HG03575 (cell line): ENCODE results near the gene TMEM178A.
"Not testable (repeated sequence)": the region's sequence is repeated elsewhere in the genome, so short reads cannot be mapped to it uniquely, and the experiment has no call there.

Source experiments
- ATAC-seq: cut with Tn5 transposase; IDR thresholded peaks from one replicate; pipeline ENCODE4 v1.9.1; 2021; ENCODE audit not compliant: unreplicated experiment, insufficient number of reproducible peaks, low FRiP score; ENCODE audit errors: extremely low read depth

TMEM178A gene

DNA sequence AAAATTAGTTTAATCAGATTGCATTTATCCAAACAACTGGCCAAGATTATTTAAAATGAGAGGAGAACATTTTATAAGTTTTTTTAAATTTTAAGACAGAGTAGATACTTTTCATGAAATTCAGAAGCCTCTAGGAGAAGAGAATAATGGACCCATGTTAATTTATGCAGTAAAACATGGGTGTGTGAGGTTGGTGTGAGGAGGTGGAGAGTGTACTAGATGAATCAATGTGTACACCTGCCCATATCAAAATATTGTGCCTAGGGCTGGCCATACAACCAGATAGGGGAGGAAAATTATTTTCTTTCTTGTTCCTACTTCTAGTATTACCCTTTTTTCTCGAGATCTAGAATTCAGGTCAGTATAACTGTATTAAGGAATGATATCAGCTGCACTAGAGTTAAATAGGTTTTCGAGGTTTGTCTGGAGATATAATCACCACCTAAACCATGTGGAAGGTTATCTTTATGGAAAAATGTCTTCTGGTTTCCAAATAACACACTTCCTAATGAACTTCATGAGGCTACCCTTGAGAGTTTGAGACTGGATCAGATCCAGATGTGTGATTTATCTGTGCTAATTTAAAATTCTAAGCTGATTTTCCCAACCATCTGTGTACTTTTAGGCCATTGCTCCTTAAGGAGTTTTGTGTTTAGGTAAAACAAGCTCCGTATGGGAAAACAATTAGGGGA is 37.6 kb downstream of the TMEM178A start:
- no peak for ATAC-seq

DNA sequence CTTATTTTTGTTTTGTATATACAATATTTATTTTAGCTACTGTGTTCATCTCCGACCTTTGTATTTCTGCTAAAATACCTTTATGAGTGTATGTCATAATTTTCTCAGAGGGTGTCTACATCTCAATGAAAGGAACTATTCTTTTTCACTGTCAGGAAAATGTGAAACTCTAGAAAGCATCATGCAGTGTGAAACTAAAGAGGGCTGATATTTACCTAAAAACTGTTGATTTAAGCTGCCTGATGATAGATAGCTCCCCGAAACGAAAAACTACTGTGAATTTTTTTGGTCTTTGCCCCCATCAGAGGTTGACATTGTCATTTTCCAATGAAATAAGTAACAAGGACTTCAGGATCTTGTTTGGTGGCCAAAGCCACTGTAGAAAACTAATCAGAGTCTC is 38.8 kb downstream of the TMEM178A start:
- no peak for ATAC-seq

- ATAC-seq = no peak
Observed at GRCh38 chr2:39705638-39706037, 39.9 kb downstream of the TMEM178A start.

DNA sequence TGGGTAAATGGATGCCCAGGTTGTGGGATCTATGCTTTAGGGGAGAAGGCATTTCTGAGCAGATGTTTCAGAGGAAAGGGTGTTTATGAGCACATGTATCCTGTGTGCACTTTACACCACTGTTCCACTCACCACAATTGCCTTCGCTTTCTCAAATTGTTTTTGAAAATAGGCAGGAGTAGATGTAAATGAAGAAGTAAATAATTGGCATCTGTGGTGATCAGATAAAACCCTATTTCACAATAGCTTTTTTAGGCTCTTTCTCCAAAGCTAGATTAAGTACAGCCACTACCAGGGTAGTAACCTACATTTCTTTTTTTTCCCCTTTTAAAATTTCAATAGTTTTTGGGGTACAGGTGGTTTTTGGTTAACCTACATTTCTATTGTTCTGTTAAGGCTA is 40.6 kb downstream of the TMEM178A start:
- ATAC-seq = no peak

DNA sequence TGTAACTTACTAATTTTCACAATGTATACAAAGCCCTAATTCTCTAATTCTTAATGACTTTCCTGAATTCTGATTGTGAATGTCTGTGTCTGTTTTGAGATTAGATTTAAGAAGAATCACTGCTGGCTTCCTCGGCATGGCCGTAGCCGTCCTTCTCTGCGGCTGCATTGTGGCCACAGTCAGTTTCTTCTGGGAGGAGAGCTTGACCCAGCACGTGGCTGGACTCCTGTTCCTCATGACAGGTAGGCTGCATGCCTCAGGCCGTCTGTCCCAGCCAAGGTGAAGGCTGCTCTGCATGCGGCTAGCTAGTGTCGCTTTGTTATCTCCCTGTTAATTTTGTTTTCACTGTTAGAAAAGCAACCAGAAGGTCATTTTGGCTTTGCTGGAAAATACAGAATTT is 41.2 kb downstream of the TMEM178A start:
- ATAC-seq = no peak

GRCh38 chr2:39708003-39708402 is 42.3 kb downstream of the TMEM178A start:
- ATAC-seq = no peak

- no peak for ATAC-seq
Observed at GRCh38 chr2:39710807-39711206, 45.1 kb downstream of the TMEM178A start.

DNA sequence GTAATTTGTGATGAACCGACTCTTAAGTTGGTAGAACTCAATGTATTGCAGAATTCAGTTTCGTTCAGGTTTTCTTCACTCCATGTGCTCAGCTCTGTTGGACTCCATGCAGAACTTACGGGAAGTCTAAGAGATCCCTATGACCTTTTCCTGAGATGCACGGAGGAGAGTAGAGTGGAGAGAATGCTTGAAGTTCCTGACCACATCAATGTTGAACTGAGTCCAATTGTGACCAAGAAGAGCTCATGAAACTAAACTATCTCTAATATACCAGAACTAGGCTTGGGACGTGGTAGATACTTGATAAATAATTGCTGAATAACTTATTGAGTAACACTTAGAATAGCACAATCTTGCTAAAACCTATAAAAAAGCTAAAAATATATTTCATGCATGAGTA is 47.2 kb downstream of the TMEM178A start:
- no peak for ATAC-seq

- ATAC-seq = no peak
Observed at GRCh38 chr2:39715095-39715494, 49.4 kb downstream of the TMEM178A start.

GRCh38 chr2:39715822-39716221 is 50.1 kb downstream of the TMEM178A start:
- ATAC-seq = no peak

- ATAC-seq = no peak
Observed at GRCh38 chr2:39717067-39717466, 51.4 kb downstream of the TMEM178A start.

GRCh38 chr2:39718483-39718882 is 52.8 kb downstream of the TMEM178A start:
- no peak for ATAC-seq

- ATAC-seq = no peak
Observed at GRCh38 chr2:39719317-39719716, 53.6 kb downstream of the TMEM178A start.

- ATAC-seq = no peak
Observed at GRCh38 chr2:39720970-39721369, 55.3 kb downstream of the TMEM178A start.

DNA sequence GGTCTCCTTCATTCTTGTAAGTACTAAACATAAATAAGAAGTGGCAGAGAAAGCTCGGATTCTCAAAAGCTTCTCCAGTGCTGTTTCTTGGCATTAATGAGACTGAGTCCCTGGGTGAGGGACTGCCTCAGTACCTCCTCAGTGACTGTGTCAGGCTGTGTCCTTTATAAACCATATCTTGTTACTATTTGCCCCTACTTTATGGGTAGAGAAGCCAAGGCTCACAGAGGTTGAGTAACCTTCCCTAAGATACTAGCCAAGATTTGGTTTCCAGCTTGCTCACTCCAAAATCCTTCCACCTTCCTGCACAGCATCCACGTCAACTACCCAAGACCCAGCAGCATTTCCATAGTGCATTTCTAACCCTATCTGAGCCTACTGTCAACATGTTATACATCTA is 57.8 kb downstream of the TMEM178A start:
- ATAC-seq = no peak

DNA sequence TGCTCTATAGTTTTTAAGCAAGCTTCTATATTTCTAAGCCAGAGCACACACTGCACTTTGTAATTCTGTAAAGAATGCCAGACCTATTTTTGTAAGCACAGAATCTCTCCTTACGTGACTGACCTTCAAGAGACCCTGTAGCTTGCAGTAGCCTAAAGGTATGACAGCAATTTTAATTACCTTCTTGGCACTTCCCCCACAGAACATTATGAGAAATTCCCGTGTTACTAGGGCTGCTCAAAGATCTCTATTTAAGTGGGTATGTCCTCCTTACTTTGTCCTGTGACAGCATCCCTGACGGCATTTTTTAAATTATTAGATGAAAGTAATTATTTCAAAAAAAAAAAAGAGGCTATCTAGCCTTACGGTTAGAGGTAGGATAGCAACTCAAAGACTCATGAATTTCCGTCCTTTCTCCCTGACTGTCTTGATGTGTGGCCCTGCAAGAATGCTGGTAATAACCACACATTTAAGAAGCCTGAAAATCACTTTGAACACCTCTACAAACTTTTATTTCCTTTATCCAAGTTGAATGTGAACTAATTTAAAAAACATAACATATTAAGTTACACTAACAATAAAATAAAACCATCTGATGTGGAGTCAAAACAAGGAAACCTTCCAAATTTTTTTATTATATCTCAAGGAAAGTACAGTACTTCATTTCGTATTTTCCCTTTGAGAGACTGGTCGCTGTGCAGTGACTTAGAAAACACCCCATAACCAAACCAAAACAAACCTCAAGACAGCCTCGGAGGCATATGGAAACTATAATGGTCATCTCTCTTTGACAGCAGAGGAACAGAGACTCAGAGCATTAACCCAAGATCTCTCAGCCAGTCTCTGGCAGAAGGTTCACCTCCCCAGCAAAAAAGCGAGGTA is 58.5 kb downstream of the TMEM178A start:
- no peak for ATAC-seq

GRCh38 chr2:39724828-39725144 is 59.1 kb downstream of the TMEM178A start:
- no peak for ATAC-seq

DNA sequence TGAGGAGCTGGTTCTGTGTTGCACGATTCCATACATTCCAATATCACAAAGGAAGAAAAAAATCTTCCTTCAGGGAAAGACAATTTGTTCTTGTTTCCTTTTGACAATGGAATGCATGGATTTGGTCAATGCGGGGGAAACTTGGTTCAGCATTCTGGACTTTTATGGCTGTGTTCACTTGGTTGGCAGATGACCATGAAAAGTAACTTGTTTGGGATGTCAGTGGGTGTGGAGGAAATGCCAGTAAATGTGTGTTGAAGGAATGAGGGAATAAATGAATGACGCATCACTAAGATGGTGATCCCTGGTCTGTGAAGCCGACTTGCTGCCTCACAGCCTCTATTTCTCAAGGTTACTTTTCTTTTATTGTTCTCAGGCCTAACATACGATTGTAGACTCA is 59.7 kb downstream of the TMEM178A start:
- no peak for ATAC-seq

- not testable (repeated sequence) for ATAC-seq
Observed at GRCh38 chr2:39728085-39728484, 62.4 kb downstream of the TMEM178A start.

GRCh38 chr2:39728941-39729351 is 63.2 kb downstream of the TMEM178A start:
- ATAC-seq = no peak
